ENCODE measurements around the gene FBXO33.

The FBXO33 gene

DNA sequence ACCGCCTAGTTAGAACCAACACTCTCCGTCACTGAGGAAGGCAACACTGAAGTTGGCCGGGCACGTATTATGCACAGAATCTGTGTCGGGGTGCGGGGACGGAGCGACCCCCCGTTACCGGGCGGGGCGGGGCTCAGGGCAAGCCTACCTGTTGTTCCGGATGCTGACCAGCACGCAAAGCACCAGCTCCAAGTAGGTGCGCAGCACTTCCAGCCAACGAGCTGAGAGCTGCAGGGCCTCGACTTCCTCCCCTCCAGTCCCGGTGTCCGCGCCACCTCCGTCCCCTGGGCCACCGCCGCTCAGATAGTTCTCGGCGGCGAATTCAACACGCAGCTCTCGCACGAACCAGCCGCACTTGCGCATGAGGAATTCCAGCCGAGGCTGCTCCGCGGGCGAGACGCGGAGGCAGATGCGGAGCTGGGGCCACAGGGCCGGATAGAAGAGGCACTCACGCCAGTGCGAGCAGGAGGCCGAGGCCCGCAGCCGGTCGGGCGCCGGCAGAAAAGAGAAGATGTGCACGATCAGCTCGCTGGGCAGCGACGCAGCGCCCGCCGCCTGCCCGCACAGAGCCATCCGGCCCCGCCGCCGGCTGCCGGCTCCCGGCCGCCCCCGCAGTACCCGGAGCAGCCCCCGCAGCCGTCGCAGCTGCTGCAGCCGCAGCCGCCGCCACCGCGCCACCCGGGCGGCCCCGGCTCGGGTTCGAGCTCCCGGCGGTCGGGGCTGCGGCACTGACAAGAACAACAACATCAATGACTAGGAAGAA lies 636 bp downstream of the FBXO33 start:
- DNase-seq = peak in 25 of 58 donors; percentile 26 to 66 (median 53)

DNA sequence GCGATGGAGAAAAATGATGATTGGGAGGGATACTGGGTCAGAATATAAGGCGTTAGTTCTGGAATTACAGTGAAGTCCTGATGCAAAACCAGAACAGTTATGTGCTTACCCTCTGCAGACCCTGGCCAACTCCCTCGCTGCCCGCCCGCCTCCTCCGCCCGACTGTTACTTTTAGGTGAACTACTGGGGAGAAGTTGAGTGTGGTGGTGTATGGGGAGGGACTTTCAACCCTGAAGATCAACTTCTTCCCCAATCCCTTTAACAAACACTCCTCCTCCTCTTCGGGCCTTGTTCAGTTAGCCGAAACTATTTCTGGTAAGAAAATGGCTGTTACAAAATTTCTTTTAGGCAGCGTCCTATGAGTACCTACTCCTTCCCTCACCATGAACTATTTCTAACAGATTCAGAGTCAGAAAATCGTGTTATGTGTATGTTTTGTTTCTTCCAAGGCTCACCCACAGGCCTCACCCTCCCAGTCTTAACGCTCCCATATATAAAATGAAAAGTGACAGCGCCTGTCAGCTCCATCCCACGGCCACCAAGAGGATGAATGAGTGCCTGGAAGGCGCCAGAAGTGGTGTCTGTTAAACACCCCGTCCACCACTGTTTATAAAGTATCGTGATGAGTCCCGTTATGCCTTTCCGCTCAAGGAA lies 1.3 kb downstream of the FBXO33 start:
- DNase-seq = peak in 2 of 58 donors; percentile 9 to 22

DNA sequence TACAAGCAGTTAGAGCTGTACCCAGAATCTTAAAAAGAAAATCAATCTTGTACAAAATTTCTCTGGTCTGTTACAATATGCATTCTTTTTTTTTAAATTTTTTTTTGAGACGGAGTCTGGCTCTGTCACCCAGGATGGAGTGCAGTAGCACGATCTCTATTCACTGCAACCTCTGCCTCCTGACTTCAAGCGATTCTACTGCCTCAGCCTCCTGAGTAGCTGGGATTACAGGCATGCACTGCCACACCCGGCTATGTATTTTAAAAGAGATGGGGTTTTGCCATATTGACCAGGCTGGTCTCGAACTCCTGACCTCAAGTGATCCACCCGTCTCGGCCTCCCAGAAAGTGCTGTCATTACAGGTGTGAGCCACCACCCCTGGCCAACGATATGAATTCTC lies 4.1 kb downstream of the FBXO33 start:
- DNase-seq = no peak

DNA sequence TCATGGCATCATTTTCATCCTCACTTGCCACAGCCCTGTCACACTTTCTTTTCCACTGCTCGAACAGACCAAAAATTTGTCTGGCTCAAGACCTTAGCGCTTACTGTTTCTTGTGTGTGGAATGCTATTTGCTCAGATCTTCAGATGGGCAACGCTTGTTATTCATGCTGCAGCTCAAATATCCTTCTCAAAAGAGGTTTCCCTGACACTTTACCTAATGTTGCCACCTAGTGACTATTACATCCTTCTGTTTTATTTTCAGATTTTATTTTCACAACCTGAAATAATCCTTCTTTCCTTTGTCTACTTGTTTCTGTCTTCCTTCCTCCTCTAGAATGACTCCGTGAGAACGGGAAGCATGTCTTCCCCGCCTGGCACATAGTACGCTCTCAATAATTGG lies 5.6 kb downstream of the FBXO33 start:
- no peak for DNase-seq

DNA sequence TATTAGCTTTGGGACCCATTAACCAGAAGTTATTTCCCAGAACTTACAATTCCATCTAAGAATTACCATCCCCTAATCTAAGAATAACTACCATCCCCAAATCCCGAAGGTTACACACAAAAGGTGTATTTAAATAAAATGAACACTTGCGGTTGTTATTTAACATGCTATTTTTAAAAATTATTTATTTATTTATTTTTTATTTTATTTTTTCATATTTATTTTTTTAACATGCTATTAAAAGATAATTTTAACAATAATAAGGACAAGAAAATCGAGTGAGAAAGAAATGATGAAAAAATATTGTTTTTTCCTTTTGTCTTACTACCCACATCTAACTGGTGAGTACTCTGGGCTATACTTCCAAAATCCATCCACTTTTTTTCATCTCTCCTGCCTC lies 6.3 kb downstream of the FBXO33 start:
- DNase-seq = no peak

DNA sequence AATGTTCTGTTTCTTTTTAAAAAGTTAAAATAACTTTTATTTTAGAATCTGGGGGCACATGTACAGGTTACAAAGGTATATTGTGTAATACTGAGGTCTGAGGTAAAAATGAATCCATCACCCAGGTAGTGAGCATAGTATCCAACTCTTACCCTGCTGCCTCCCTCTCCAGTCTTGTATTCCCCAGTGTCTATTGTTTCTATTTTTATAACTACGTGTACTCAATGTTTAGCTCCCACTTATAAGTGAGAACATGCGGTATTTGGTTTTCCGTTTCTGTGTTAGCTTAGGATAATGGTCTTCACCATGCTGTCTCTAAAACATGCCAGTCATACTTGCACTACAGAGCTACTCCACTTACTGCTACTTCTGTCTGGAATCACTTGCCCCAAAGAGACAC lies 8.4 kb downstream of the FBXO33 start:
- no peak for DNase-seq

DNA sequence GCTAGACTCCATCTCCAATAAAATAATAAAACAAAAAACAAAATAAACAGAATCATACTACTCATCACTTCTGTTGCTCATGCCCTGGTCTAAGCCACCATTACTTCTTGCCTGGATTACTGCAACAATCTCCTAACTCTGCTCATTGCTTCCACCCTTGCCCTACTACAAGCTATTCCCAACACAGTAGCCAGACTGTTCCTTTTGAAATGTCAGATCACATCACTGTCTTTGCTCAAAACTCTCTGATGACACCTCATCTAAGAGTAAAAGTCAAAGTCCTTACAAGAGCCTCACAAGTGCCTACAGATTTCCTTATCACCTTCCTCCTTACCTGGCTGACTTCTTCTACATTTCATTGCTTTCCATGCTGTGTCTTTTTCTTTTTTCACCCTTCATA lies 10.0 kb downstream of the FBXO33 start:
- no peak for DNase-seq

DNA sequence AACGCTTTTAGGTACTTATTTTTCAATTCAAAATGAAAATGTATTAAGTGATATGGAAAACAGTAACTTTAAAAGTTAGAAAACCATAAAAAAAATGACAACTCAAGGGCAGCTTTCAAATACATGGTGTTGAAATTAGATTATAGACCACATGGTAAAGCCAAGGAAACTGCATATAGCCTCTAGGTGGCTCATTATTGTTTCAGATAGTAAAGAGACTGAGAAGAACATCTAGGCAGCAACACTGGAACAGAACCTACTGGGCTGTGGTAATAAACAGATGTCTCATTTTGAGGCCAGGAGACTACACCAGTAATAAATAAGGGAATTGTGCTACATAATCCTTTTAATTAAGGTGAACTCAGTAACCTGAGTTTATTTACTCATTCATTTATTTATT lies 13.0 kb downstream of the FBXO33 start:
- no peak for DNase-seq

DNA sequence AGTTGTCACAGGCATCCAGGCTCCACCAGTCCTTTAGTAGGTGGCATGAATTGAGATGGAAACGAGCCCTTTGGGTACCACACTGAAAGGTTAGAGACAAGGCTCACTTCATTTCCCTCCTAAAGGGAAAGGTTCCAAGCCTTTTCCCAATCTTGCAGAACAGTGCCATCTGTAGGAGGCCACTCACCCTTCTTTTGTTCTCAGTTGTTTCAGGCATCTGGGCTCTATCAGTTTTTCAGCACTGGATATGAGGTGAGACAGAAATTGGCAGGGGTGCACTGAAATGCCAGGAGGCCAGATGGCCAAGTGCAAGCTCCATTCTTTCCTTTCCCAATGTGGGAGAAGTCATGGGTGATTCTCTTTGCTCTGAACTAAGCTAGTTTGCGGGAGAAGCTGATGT lies 15.2 kb downstream of the FBXO33 start:
- no peak for DNase-seq

DNA sequence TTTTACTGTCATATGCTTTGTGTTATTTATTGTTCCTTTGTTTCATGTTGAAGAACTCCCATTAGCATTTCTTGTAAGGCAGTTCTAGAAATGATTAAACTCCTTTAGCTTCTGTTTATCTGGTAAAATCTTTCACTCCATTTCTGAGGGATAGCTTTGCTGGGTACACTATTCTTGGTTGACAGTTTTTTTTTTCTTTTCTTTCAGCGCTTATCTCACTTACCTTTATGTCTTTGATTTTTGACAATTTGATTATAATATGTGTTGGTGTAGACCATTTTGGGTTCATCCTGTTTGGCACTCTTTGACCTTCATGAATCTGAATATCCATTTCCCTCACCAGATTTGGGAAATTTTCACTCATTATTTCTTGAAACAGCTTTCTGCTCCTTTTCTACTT lies 16.2 kb downstream of the FBXO33 start:
- no peak for DNase-seq

DNA sequence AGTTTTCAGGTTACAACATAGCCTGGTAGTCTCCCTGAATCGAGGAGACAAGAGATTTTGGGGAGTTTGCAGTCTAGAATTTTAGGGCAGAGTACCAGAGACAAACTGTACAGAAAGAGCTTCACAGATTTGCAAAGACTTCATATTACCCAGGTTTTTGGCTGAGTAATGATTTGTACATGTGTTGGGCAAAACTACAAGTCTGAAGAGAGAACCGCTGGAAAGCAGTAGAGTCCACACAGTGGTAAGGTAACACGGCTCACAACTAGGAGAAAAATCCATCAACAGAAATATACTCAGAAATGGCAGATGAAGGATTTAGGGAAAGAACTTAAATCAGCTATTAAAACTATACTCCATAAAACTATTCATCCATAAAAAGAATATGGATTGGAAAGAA lies 25.7 kb downstream of the FBXO33 start:
- no peak for DNase-seq

DNA sequence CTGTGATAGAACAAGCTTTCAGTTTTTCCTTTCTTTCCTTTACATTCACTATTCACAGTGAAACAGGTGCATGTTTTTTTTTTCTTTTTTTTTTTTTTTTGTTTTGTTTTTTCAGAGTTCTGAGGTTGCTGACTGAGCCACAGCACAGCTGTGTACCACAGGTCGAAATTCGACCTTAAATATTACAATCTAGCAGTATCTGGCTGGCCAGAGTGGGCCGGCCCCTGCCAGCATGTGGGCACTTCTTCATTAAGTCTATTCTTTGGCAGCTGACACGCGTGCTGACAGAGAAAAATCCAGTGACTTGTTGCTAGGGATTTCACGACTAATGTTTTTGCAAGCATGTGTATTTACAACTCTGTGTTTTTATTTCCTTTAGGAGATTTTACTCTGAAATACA lies 33.9 kb downstream of the FBXO33 start:
- DNase-seq = no peak

DNA sequence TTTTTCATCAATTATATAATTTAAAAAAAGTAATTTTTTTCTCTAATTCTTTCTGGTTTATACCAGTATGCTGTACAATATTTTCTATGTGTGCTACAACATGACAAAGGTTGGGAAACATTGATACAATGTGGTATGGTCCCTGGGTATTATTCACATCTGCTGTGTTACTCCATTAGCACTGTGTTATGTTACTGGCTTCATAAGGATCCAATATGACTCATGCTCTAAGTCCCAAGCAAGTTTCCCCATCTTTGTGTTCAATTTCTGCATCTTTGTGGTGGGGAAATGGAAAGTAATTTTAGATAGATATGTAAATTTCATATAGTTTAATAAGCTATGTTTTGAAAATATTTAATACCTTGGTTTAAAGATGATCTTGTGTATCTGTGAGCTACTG lies 35.8 kb downstream of the FBXO33 start:
- DNase-seq = no peak

DNA sequence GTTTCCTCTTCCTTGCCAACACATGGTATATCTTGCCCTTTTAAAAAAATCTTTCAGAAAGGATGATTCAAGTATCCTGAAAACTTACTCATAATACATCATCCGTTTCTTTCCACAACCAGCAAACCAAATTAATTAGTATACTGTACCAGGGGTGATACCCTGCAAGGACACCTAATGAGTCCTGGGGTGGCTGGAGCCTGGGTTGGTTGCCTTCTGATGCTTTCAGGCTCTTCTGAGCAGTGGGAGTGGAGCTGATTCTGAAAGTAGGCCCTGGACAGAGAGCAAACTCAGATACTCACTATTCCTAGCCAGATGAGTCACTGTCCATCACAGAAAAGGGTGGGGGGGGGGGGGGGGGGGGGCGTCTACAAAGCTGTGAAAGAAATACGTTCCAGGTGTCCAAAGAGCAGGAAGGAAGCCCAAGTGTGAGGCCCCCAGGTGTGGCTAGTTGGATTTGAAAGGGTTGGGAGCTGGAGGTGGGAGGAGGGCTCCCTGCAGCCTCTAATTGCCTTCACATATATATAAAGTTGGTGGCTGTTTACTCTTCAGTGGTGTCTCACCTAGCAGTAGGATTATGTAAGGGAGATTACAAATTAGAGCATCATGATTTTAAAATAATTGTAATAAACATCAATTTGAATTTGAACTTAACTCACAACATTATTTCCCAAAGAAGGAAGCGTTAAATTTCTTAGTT lies 36.5 kb downstream of the FBXO33 start:
- DNase-seq = no peak

DNA sequence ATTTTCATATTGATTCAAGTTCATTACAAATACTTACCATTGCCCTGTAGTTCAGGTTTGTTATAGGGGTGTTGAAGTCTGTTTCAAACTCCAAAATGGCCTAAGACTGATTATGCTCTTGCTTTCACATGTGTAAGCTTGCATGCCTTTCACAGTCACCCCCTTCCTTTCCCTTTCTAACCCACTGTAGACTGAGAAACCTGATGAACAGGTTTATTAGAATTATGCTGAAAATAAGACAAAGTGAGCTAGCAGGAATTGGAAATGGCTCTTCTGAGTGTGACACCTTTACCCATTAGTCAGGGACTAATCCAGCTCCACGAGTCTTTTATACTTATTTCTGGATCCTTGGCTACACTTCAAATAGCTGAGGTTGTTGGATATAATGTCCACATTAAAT lies 38.9 kb downstream of the FBXO33 start:
- DNase-seq = no peak

DNA sequence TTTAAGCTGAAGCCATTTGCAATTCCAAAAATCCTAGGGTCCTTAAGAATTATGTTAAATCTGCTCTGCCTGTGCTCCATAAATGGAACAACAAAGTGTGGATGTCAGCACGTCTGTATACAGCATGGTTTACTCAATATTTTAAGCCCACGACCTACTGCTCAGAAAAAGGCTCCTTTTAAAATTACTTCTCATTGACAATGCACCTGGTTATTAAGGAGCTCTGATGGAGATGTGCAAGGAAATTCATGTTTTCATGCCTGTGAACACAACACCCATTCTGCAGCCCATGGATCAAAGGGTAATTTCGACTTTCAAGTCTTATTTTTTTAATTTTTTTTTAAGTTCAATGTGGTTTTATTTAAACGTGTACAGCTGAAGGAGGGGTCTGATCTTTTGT lies 48.1 kb downstream of the FBXO33 start:
- no peak for DNase-seq

DNA sequence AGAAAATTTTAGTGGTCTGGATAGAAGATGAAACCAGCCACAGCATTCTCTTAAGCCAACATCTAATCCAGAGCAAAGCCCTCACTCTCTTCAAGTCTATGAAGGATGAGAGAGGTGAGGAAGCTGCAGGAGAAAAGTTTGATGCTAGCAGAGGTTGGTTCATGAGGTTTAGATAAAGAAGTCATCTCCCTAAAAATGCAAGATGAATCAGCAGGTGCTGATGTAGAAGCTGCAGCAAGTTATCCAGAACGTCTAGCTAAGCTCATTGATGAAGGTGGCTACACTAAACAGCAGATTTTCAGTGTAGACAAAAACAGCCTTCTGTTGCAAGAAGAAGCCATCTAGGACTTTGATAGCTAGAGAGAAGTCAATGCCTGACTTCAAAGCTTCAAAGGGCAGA lies 48.5 kb downstream of the FBXO33 start:
- DNase-seq = no peak

DNA sequence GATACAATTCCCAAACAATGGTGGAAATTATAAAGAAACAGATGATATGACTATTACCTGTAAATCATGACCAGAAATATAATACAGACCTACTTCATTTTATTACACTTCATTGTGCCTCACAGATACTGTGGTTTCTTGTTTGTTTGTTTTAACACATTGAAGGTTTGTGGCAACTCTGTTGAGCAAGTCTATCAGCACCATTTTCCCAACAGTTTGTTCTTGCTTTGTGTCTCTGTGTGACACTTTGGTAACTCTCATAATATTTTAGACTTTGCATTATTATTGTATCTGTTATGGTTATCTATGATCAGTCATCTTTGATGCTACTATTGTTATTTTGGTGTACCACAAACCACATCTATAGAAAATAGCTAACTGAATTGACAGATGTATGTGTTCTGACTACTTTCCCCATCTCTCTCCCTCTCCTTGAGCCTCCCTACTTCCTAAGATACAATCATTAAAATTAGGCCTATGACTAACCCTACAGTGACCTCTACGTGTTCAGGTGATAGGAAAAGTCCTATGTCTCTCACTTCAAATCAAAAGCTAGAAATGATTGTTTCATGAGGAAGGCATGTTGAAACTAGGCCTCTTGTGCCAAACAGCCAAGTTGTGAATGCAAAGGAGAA lies 49.1 kb downstream of the FBXO33 start:
- DNase-seq = no peak

DNA sequence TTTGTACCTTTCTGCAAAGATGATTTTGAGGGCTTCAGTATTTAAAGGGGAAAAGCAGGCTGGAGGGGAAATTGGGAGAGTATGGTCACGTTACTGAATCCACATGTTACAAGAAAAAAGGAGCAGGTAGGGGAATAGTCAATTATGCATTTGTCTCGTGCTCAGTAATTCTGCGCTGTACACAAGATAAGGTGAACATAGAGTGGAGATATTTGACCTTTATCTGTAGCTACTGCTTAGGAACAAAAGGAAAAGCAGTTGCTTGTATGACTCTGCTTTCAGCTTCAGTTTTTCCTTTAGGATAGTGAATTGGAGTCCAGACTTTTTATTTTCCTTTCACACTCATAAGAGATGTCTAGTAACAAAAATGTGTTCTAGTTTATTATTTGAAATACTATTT lies 49.8 kb downstream of the FBXO33 start:
- no peak for DNase-seq

DNA sequence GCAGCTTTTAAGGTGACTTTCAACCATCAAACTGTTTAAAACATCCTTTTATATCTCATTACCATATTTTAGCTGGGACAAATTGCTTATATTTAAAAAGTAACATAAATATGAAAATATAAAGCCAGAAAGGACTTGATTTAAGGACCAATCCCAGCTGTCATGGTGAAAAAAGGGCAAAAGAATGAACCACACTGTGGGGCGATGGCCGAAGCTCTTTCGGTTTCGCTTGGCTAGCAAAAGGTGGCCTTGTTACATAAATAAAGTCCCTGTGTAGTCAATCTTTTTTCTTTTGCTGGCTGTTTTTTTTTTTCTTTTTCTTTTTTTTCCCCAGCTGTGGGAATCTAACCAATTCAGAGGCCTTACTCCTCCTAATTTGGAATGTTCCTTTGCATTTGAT lies 50.9 kb downstream of the FBXO33 start:
- DNase-seq = peak in 8 of 58 donors; percentile 5 to 13 (median 8)

DNA sequence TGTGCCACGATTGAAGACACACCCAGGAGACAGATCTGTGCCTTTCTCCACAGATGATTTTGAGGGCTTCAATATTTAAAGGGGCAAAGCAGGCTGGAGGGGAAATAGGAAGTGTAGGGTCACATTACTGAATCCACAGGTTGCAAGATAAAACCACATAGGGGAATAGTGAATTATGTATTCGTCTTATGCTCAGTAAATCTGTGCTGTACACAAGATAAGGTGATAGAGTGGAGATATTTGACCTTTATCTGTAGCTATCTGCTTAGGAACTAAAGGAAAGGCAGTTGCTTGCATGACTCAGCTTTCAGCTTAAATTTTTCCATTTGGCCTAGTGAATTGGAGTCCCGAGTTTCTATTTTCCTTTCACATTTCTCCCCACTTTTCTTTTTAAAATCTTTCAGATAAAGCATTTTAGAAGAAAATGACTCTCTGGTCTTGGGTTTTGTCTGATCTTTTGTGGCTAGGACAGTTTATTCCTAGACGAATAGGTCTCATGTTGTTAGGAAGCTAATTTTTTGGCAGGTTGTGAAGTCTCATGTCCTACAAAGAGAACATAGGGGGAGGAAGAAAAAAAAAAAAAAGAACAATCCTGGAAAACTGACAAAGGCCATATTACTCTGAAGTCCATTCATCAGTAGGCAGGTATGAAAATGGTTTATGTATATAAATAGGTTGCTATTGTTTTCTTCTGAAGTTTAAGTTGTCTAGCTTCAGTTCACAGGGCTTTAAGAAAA lies 55.4 kb downstream of the FBXO33 start:
- no peak for DNase-seq

Data from anterior cingulate cortex (tissue), 58 donors.